HEK293 (cell line): Measurements from ENCODE around the gene TPH1.
A peak's percentile ranks its signal among the peaks of the same experiment; 100 is the strongest.

ENCODE experiments used
- CTCF ChIA-PET: fragments of 350-600 bp; formaldehyde crosslinking; extraction: SDS; loops from one replicate; lab custom pipeline; 2021; ENCODE audit warnings: antibody characterized with exemption; lab: Yijun Ruan, JAX
- POLR2A ChIA-PET: fragments of 300-600 bp; formaldehyde crosslinking; extraction: SDS; loops from one replicate; lab custom pipeline; 2020; ENCODE audit warnings: antibody characterized with exemption, inconsistent platforms; lab: Yijun Ruan, JAX
- H3K27ac ChIP-seq: fragments of 200-500 bp; sonication (Bioruptor generic); 2 replicates; pipeline ENCODE4 v1.5.1; 2014; ENCODE audit warnings: low read depth, low read length, control low read depth, inconsistent platforms; ENCODE audit errors: extremely low read depth
- H3K36me3 ChIP-seq, 2 experiments: fragments of 200-500 bp in 1 of 2; sonication (Bioruptor generic) in 1 of 2; 1 replicate in 1 of 2; 2 replicates in 1 of 2; pipeline ENCODE4 v1.5.1; 2014 to 2017; ENCODE audit warnings: inconsistent platforms in 2 of 2, low read length in 2 of 2; ENCODE audit not compliant: control insufficient read depth in 2 of 2, insufficient read depth in 1 of 2
- H3K4me1 ChIP-seq: fragments of 200-500 bp; sonication (Bioruptor generic); 2 replicates; pipeline ENCODE4 v1.5.1; 2014; ENCODE audit warnings: mild to moderate bottlenecking, low read length, inconsistent platforms; ENCODE audit not compliant: control insufficient read depth, insufficient read depth
- H3K4me3 ChIP-seq: 2 replicates; pipeline ENCODE4 v1.5.1; 2011; ENCODE audit warnings: low read depth, mild to moderate bottlenecking, control low read depth, low read length, moderate library complexity
- H3K9me3 ChIP-seq: fragments of 200-500 bp; sonication (Bioruptor generic); 2 replicates; pipeline ENCODE4 v1.5.1; 2014; ENCODE audit warnings: low read depth, low read length, inconsistent platforms; ENCODE audit not compliant: control insufficient read depth, insufficient read depth
- BCL11A ChIP-seq: fragments of 450-650 bp; formaldehyde crosslinking; IDR thresholded peaks from 2 replicates; pipeline ENCODE4 v1.5.1; 2016; ENCODE audit warnings: low read depth, missing biosample characterization, missing genetic modification characterization
- GFI1B ChIP-seq: fragments of 450-650 bp; formaldehyde crosslinking; IDR thresholded peaks from 2 replicates; pipeline ENCODE4 v1.5.1; 2016; ENCODE audit warnings: missing biosample characterization, missing genetic modification characterization
- HOXA7 ChIP-seq: sonication (generic); formaldehyde crosslinking; IDR thresholded peaks from 2 replicates; pipeline ENCODE4 v1.8.1; 2022; ENCODE audit warnings: missing genetic modification reagents, borderline replicate concordance
- KLF8 ChIP-seq: fragments of 450-650 bp; formaldehyde crosslinking; IDR thresholded peaks from 2 replicates; pipeline ENCODE4 v1.5.1; 2016; ENCODE audit warnings: missing biosample characterization, missing genetic modification characterization
- SALL2 ChIP-seq: fragments of 450-650 bp; formaldehyde crosslinking; IDR thresholded peaks from 2 replicates; pipeline ENCODE4 v1.5.0; 2017; ENCODE audit warnings: missing biosample characterization, mild to moderate bottlenecking, missing genetic modification characterization, borderline replicate concordance
- SCRT2 ChIP-seq: fragments of 450-650 bp; formaldehyde crosslinking; IDR thresholded peaks from 2 replicates; pipeline ENCODE4 v1.5.1; 2016; ENCODE audit warnings: missing biosample characterization, missing genetic modification characterization
- SP3 ChIP-seq: fragments of 450-650 bp; formaldehyde crosslinking; IDR thresholded peaks from 2 replicates; pipeline ENCODE4 v1.5.1; 2016; ENCODE audit warnings: missing biosample characterization, missing genetic modification characterization
- TRIM28 ChIP-seq: IDR thresholded peaks from 2 replicates; pipeline ENCODE4 v1.6.1; 2011; ENCODE audit warnings: low read length, control low read depth, borderline replicate concordance
- ZBTB17 ChIP-seq: fragments of 450-650 bp; formaldehyde crosslinking; IDR thresholded peaks from 2 replicates; pipeline ENCODE4 v1.5.1; 2016; ENCODE audit warnings: missing biosample characterization, missing genetic modification characterization
- ZEB2 ChIP-seq: fragments of 450-650 bp; formaldehyde crosslinking; IDR thresholded peaks from 2 replicates; pipeline ENCODE4 v1.5.1; 2016; ENCODE audit warnings: missing biosample characterization, missing genetic modification characterization
- ZNF175 ChIP-seq: fragments of 450-650 bp; formaldehyde crosslinking; IDR thresholded peaks from 2 replicates; pipeline ENCODE4 v1.5.1; 2016; ENCODE audit warnings: missing biosample characterization, missing genetic modification characterization
- ZNF2 ChIP-seq: fragments of 450-650 bp; formaldehyde crosslinking; IDR thresholded peaks from 2 replicates; pipeline ENCODE4 v1.5.1; 2016; ENCODE audit warnings: missing biosample characterization, missing genetic modification characterization
- ZNF202 ChIP-seq: fragments of 450-650 bp; formaldehyde crosslinking; IDR thresholded peaks from 2 replicates; pipeline ENCODE4 v1.5.1; 2016; ENCODE audit warnings: missing biosample characterization, missing genetic modification characterization, borderline replicate concordance
- ZNF239 ChIP-seq: fragments of 450-650 bp; formaldehyde crosslinking; IDR thresholded peaks from 2 replicates; pipeline ENCODE4 v1.5.1; 2016; ENCODE audit warnings: missing biosample characterization, missing genetic modification characterization
- ZNF24 ChIP-seq: fragments of 450-650 bp; formaldehyde crosslinking; IDR thresholded peaks from 2 replicates; pipeline ENCODE4 v1.5.1; 2016; ENCODE audit warnings: missing biosample characterization, missing genetic modification characterization
- ZNF335 ChIP-seq: fragments of 450-650 bp; formaldehyde crosslinking; conservative IDR thresholded peaks from 2 replicates; pipeline ENCODE4 v1.5.1; 2016; ENCODE audit warnings: missing biosample characterization, missing genetic modification characterization
- ZNF37A ChIP-seq: fragments of 450-650 bp; IDR thresholded peaks from 2 replicates; pipeline ENCODE4 v1.5.1; 2018; ENCODE audit warnings: missing biosample characterization, missing genetic modification characterization
- ZNF510 ChIP-seq: fragments of 450-650 bp; formaldehyde crosslinking; IDR thresholded peaks from 2 replicates; pipeline ENCODE4 v1.5.1; 2018; ENCODE audit warnings: mild to moderate bottlenecking, missing genetic modification characterization, missing biosample characterization; ENCODE audit not compliant: insufficient replicate concordance
- ZNF555 ChIP-seq: fragments of 450-650 bp; formaldehyde crosslinking; conservative IDR thresholded peaks from 2 replicates; pipeline ENCODE4 v1.5.1; 2017; ENCODE audit warnings: missing biosample characterization, mild to moderate bottlenecking, missing genetic modification characterization, inconsistent platforms
- ZNF571 ChIP-seq: fragments of 450-650 bp; formaldehyde crosslinking; IDR thresholded peaks from 2 replicates; pipeline ENCODE4 v1.5.0; 2017; ENCODE audit warnings: missing biosample characterization, missing genetic modification characterization
- ZNF658 ChIP-seq: fragments of 450-650 bp; formaldehyde crosslinking; IDR thresholded peaks from 2 replicates; pipeline ENCODE4; 2016; ENCODE audit warnings: missing biosample characterization, missing genetic modification characterization
- ZNF664 ChIP-seq: fragments of 450-650 bp; formaldehyde crosslinking; IDR thresholded peaks from 2 replicates; pipeline ENCODE4 v1.5.1; 2016; ENCODE audit warnings: missing biosample characterization, missing genetic modification characterization
- ZNF670 ChIP-seq: fragments of 450-650 bp; formaldehyde crosslinking; IDR thresholded peaks from 2 replicates; pipeline ENCODE4 v1.5.1; 2016; ENCODE audit warnings: missing biosample characterization, missing genetic modification characterization, low read depth
- ZXDB ChIP-seq: fragments of 450-650 bp; formaldehyde crosslinking; IDR thresholded peaks from 2 replicates; pipeline ENCODE4 v1.5.1; 2016; ENCODE audit warnings: missing biosample characterization, missing genetic modification characterization
- TF ChIP-seq, protein P1 (sequence below): fragments of 450-650 bp; formaldehyde crosslinking; IDR thresholded peaks from 2 replicates; pipeline ENCODE4 v1.5.1; 2016; ENCODE audit warnings: missing biosample characterization, missing genetic modification characterization, borderline replicate concordance
- TF ChIP-seq, protein P2 (sequence below): fragments of 450-650 bp; formaldehyde crosslinking; IDR thresholded peaks from 2 replicates; pipeline ENCODE4; 2016; ENCODE audit warnings: missing biosample characterization, missing genetic modification characterization
- TF ChIP-seq, protein P3 (sequence below): fragments of 450-650 bp; formaldehyde crosslinking; IDR thresholded peaks from 2 replicates; pipeline ENCODE4 v1.5.1; 2016; ENCODE audit warnings: missing biosample characterization, missing genetic modification characterization
- TF ChIP-seq, protein P4 (sequence below): fragments of 450-650 bp; formaldehyde crosslinking; IDR thresholded peaks from 2 replicates; pipeline ENCODE4 v1.5.1; 2016; ENCODE audit warnings: missing biosample characterization, missing genetic modification characterization
- TF ChIP-seq, protein P5 (sequence below): fragments of 450-650 bp; formaldehyde crosslinking; IDR thresholded peaks from 2 replicates; pipeline ENCODE4 v1.5.1; 2016; ENCODE audit warnings: missing biosample characterization, missing genetic modification characterization

TPH1 gene

DNA sequence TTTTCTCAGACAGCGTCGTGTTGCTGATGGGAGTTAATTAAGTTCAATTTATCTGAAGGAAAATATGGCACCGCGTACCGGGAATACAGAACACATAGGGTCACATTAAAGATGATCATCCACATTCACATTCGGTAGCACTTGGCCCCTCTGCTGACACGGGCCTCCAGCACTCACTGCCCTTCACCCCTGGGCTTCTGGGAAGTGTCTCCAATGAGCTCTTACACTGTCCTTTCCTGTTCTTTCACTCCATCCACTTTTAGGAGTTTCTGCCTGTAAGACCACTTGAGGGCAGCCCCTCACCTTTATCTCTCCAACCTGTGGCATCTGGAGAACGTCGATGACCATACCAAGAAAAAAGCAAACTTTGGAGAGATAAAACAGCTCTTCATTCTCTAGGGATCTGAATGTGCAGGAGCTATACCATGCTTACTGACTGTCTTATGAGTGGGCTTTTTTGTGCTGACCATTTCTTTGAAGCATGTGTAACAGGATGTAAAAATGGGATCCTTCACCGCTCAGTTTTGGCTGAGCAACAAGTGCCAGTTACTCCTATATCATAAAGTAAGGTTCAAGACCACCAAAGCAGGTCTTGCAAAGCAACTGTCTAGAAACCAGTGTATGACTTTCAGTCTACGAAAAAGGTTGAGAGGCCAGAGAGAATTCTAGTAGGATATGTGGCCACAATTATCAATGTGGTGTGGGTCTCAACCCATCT, 32.1 kb downstream of the TPH1 start:
- ChIA-PET POLR2A (interaction anchor here (0.9 to 1.1 kb wide), 2 partner anchors 92 to 102 kb away, joined by 3 read pairs; partner anchors contain the start of gene SAAL1), CTCF (interaction anchor here (0.6 to 1.5 kb wide), 5 partner anchors 93 to 177 kb away, joined by 3 to 7 read pairs (median 4); no protein-coding TSS in a partner anchor)
- Histone ChIP-seq H3K4me3 (peak overlapping the region; percentile 72), H3K4me1 (no peaks in the 10 kb centered on the region), H3K27ac (peak overlapping the region; percentile 60; the same call in 1 of the 2 replicates), H3K9me3 (no peaks in the 10 kb centered on the region), H3K36me3 (no peaks in the 10 kb centered on the region)
- no peak for TF ChIP-seq ZNF239 (tag by site-specific recombination)
- 0 out of 2 replicates have a peak, but pooled peaks have one; percentile 22 for TF ChIP-seq TRIM28
- peak; percentile 9 for TF ChIP-seq ZNF335
- no peak for TF ChIP-seq ZXDB
- TF ChIP-seq, protein P1, sequence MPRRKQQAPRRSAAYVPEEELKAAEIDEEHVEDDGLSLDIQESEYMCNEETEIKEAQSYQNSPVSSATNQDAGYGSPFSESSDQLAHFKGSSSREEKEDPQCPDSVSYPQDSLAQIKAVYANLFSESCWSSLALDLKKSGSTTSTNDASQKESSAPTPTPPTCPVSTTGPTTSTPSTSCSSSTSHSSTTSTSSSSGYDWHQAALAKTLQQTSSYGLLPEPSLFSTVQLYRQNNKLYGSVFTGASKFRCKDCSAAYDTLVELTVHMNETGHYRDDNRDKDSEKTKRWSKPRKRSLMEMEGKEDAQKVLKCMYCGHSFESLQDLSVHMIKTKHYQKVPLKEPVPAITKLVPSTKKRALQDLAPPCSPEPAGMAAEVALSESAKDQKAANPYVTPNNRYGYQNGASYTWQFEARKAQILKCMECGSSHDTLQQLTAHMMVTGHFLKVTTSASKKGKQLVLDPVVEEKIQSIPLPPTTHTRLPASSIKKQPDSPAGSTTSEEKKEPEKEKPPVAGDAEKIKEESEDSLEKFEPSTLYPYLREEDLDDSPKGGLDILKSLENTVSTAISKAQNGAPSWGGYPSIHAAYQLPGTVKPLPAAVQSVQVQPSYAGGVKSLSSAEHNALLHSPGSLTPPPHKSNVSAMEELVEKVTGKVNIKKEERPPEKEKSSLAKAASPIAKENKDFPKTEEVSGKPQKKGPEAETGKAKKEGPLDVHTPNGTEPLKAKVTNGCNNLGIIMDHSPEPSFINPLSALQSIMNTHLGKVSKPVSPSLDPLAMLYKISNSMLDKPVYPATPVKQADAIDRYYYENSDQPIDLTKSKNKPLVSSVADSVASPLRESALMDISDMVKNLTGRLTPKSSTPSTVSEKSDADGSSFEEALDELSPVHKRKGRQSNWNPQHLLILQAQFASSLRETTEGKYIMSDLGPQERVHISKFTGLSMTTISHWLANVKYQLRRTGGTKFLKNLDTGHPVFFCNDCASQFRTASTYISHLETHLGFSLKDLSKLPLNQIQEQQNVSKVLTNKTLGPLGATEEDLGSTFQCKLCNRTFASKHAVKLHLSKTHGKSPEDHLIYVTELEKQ (tag by site-specific recombination) = no peak
- TF ChIP-seq ZEB2 (tag by site-specific recombination) = no peak
- TF ChIP-seq ZNF24 = no peak
- no peak for TF ChIP-seq ZNF37A (tag by site-specific recombination)
- TF ChIP-seq SP3 (tag by site-specific recombination) = no peak
- TF ChIP-seq SCRT2 (tag by site-specific recombination) = peak; percentile 77
- TF ChIP-seq ZNF571 = no peak
- TF ChIP-seq, protein P2, sequence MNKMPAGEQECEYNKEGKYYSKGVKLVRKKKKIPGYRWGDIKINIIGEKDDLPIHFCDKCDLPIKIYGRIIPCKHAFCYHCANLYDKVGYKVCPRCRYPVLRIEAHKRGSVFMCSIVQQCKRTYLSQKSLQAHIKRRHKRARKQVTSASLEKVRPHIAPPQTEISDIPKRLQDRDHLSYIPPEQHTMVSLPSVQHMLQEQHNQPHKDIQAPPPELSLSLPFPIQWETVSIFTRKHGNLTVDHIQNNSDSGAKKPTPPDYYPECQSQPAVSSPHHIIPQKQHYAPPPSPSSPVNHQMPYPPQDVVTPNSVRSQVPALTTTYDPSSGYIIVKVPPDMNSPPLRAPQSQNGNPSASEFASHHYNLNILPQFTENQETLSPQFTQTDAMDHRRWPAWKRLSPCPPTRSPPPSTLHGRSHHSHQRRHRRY (tag by site-specific recombination) = no peak
- TF ChIP-seq, protein P3, sequence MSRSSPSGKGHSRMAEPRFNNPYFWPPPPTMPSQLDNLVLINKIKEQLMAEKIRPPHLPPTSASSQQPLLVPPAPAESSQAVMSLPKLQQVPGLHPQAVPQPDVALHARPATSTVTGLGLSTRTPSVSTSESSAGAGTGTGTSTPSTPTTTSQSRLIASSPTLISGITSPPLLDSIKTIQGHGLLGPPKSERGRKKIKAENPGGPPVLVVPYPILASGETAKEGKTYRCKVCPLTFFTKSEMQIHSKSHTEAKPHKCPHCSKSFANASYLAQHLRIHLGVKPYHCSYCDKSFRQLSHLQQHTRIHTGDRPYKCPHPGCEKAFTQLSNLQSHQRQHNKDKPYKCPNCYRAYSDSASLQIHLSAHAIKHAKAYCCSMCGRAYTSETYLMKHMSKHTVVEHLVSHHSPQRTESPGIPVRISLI (tag by site-specific recombination) = no peak
- TF ChIP-seq ZNF202 (tag by site-specific recombination) = no peak
- TF ChIP-seq ZNF510 (tag by site-specific recombination) = no peak
- TF ChIP-seq ZNF670 = no peak
- TF ChIP-seq ZNF175 (tag by site-specific recombination) = no peak
- TF ChIP-seq, protein P4, sequence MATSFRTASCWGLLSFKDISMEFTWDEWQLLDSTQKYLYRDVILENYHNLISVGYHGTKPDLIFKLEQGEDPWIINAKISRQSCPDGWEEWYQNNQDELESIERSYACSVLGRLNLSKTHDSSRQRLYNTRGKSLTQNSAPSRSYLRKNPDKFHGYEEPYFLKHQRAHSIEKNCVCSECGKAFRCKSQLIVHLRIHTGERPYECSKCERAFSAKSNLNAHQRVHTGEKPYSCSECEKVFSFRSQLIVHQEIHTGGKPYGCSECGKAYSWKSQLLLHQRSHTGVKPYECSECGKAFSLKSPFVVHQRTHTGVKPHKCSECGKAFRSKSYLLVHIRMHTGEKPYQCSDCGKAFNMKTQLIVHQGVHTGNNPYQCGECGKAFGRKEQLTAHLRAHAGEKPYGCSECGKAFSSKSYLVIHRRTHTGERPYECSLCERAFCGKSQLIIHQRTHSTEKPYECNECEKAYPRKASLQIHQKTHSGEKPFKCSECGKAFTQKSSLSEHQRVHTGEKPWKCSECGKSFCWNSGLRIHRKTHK (tag by site-specific recombination) = no peak
- no peak for TF ChIP-seq BCL11A (tag by site-specific recombination)
- peak; percentile 65; the same call in 1 of the 2 replicates for TF ChIP-seq ZBTB17 (tag by site-specific recombination)
- no peak for TF ChIP-seq HOXA7 (CRISPR knock-in tag)
- no peak for TF ChIP-seq ZNF555 (tag by site-specific recombination)
- no peak for TF ChIP-seq ZNF664
- TF ChIP-seq SALL2 = no peak
- no peak for TF ChIP-seq ZNF2
- TF ChIP-seq KLF8 (tag by site-specific recombination) = no peak
- TF ChIP-seq ZNF658 (tag by site-specific recombination) = no peak
- no peak for TF ChIP-seq GFI1B (tag by site-specific recombination)
- TF ChIP-seq, protein P5, sequence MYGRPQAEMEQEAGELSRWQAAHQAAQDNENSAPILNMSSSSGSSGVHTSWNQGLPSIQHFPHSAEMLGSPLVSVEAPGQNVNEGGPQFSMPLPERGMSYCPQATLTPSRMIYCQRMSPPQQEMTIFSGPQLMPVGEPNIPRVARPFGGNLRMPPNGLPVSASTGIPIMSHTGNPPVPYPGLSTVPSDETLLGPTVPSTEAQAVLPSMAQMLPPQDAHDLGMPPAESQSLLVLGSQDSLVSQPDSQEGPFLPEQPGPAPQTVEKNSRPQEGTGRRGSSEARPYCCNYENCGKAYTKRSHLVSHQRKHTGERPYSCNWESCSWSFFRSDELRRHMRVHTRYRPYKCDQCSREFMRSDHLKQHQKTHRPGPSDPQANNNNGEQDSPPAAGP (tag by site-specific recombination) = no peak
